Measurements from ENCODE around the gene CRIP3. TPM values are rescaled to one million over a fixed set of nuclear protein-coding genes. Genes with fewer than 3 reads are reported as not detected.

The CRIP3 gene
- total and polyA plus RNA-seq, 2 of the 13 experiments (the other 11 are each of a cell fraction or from before 2014, with no cell fraction given): 6.3 to 9.3 TPM

- Histone ChIP-seq H2AFZ (ENCODE audit: low read length) (no peak overlapping the region), H3K36me3 (replicated peaks in 1 of 2; ENCODE audit: control insufficient read depth in 1 of 2, insufficient read depth in 2 of 2, low read length in 2 of 2) (peaks cover 12 to 26% of the 10 kb centered on the region in 2 experiments), H3K27ac (ENCODE audit: extremely low read length, insufficient read depth, low read length) (no peak overlapping the region), H3K4me2 (ENCODE audit: low read depth, low read length) (no peak overlapping the region), H3K4me1 (ENCODE audit: insufficient read depth, low read length) (peaks cover 11% of the 10 kb centered on the region), H4K20me1 (ENCODE audit: insufficient read depth, low read length) (no peaks in the 10 kb centered on the region), H3K9me3 (ENCODE audit: low read length) (no peaks in the 10 kb centered on the region), H3K9ac (ENCODE audit: insufficient read depth, low read depth, low read length) (no peak overlapping the region), H3K79me2 (ENCODE audit: insufficient read depth, low read length) (no peaks in the 10 kb centered on the region), H3K27me3 (ENCODE audit: control insufficient read depth in 1 of 2, insufficient read depth in 2 of 2, low read length in 2 of 2) (no peaks in the 10 kb centered on the region), H3K4me3 (replicated peaks in 1 of 3; ENCODE audit: insufficient read depth in 1 of 3, low read depth in 2 of 3, low read length in 3 of 3) (no peak overlapping the region)
- ATAC-seq (no peak), FAIRE-seq (no peak), DNase-seq (ENCODE audit: low spot score) (no peak)
- intact Hi-C loops (cut with micrococcal nuclease; ENCODE audit: unreplicated experiment): no loop called here
- WGBS (ENCODE audit: low lambda C conversion rate): 95% methylated on average over 3 of the region's 3 CpGs
- no TSS peak for BruUV-seq (replicated peaks)
- in situ Hi-C loops (cut with HindIII; ENCODE audit: extremely low pct_ligation_motif_present, low pct_unique_long_range_greater_than_20kb): no loop called here
- ChIA-PET CTCF (ENCODE audit: low intra/inter-chr PET ratio, low total read pairs) (interaction anchor here (4.7 kb wide), 1 partner anchor 72 kb away, joined by 79 read pairs; no protein-coding TSS in a partner anchor), POLR2A (interaction anchor here (1.4 kb wide), 1 partner anchor 33 kb away, joined by 3 read pairs; the partner anchor contains the start of gene ZNF318)
- TF ChIP-seq RARG (CRISPR knock-in tag; IDR thresholded peaks at IDR 0.05; ENCODE audit: low read depth) (no peak), MXI1 (IDR thresholded peaks at IDR 0.05; ENCODE audit: borderline replicate concordance, low read depth, low read length) (no peak), HES4 (CRISPR knock-in tag; IDR thresholded peaks at IDR 0.05; ENCODE audit: borderline replicate concordance) (no peak), BATF2 (CRISPR knock-in tag; IDR thresholded peaks at IDR 0.05) (no peak), THAP9 (CRISPR knock-in tag; IDR thresholded peaks at IDR 0.05; ENCODE audit: borderline replicate concordance) (no peak), RARA (CRISPR knock-in tag; IDR thresholded peaks at IDR 0.05) (no peak), GTF3A (CRISPR knock-in tag; conservative IDR thresholded peaks at IDR 0.05) (no peak), ZNF543 (CRISPR knock-in tag; IDR thresholded peaks at IDR 0.05) (no peak), BCL3 (CRISPR knock-in tag; IDR thresholded peaks at IDR 0.05) (no peak), SMARCE1 (IDR thresholded peaks at IDR 0.05; ENCODE audit: borderline replicate concordance) (no peak), ZBTB26 (CRISPR knock-in tag; IDR thresholded peaks at IDR 0.05; ENCODE audit: borderline replicate concordance) (no peak), ZFP91 (CRISPR knock-in tag; IDR thresholded peaks at IDR 0.05; ENCODE audit: borderline replicate concordance) (no peak), ZNF710 (CRISPR knock-in tag; IDR thresholded peaks at IDR 0.05; ENCODE audit: borderline replicate concordance) (no peak), ZNF788 (CRISPR knock-in tag; IDR thresholded peaks at IDR 0.05; ENCODE audit: borderline replicate concordance) (no peak)
These were observed 27.8 kb upstream of the CRIP3 start for GRCh38 chr6:43336382-43336781.
